Endodermal cell (in vitro differentiated cells): ENCODE data around the gene OMD. TPM values are rescaled to one million over a fixed set of nuclear protein-coding genes. Genes with fewer than 3 reads are reported as not detected.

Experiments used
- DNase-seq: peaks from one replicate; pipeline ENCODE4 v3.0.0-alpha.2; 2017
- H3K27ac ChIP-seq: 2 replicates; pipeline ENCODE4 v1.5.1; 2013; ENCODE audit warnings: mild to moderate bottlenecking, low read depth, low read length, moderate library complexity
- H3K27me3 ChIP-seq: 2 replicates; pipeline ENCODE4 v1.6.1; 2013; ENCODE audit warnings: mild to moderate bottlenecking, low read length, moderate library complexity; ENCODE audit not compliant: insufficient read depth, control insufficient read depth, poor library complexity, severe bottlenecking
- H3K36me3 ChIP-seq: 2 replicates; pipeline ENCODE4 v1.7.0; 2013; ENCODE audit warnings: mild to moderate bottlenecking, low read length, moderate library complexity; ENCODE audit not compliant: control insufficient read depth, insufficient read depth
- H3K4me1 ChIP-seq: one replicate; pipeline ENCODE4 v1.7.0; 2013; ENCODE audit warnings: low read length; ENCODE audit not compliant: control insufficient read depth, insufficient read depth
- H3K4me3 ChIP-seq: 2 replicates; pipeline ENCODE4 v1.5.1; 2013; ENCODE audit warnings: mild to moderate bottlenecking, low read length, moderate library complexity
- H3K9ac ChIP-seq: 2 replicates; pipeline ENCODE4 v1.6.1; 2013; ENCODE audit warnings: mild to moderate bottlenecking, low read length, moderate library complexity; ENCODE audit not compliant: poor library complexity, severe bottlenecking; ENCODE audit errors: extremely low read depth
- H3K9me3 ChIP-seq: 2 replicates; pipeline ENCODE4 v1.6.1; 2013; ENCODE audit warnings: mild to moderate bottlenecking, low read length, moderate library complexity; ENCODE audit not compliant: control insufficient read depth
- H3K27ac Mint-ChIP-seq: 2 replicates; pipeline ENCODE4 v1.8.0; 2020; ENCODE audit warnings: mixed read lengths
- H3K27me3 Mint-ChIP-seq: 2 replicates; pipeline ENCODE4 v1.8.0; 2021; ENCODE audit warnings: mild to moderate bottlenecking, mixed read lengths; ENCODE audit not compliant: insufficient read depth
- H3K36me3 Mint-ChIP-seq: 2 replicates; pipeline ENCODE4 v1.8.0; 2020; ENCODE audit warnings: low read depth, mixed read lengths
- H3K4me1 Mint-ChIP-seq: 2 replicates; pipeline ENCODE4 v1.8.0; 2020; ENCODE audit warnings: mixed read lengths
- H3K4me3 Mint-ChIP-seq: 2 replicates; pipeline ENCODE4 v1.8.0; 2020; ENCODE audit warnings: mild to moderate bottlenecking, moderate library complexity, mixed read lengths
- H3K9me3 Mint-ChIP-seq: 2 replicates; pipeline ENCODE4 v1.8.0; 2020; ENCODE audit warnings: mild to moderate bottlenecking, mixed read lengths
- WGBS, 2 experiments: methylation state at CpG; one replicate each; pipeline versions ENCODE4 v1.1.5 to v1.1.7; 2013; ENCODE audit warnings: missing lambda C conversion rate in 2 of 2, mixed read lengths in 1 of 2; ENCODE audit not compliant: insufficient coverage in 1 of 2, insufficient read length in 1 of 2; 5-methylcytosine and 5-hydroxymethylcytosine counted together
- total RNA-seq, 2 donors: library from RNA; stranded (reverse); fragmentation: NEBNext Ultra II Directional in 1 of 2; extraction: Animal tissue kit (Norgen Biotek cat#: 25700) in 1 of 2; gene quantifications; 2 replicates in 1 of 2; 3 replicates in 1 of 2; pipeline ENCODE4 v1.2.1, GENCODE V29; 2021
- TF ChIP-seq, protein P1 (sequence below): fragments of 200-600 bp; sonication (generic); conservative IDR thresholded peaks from 2 replicates; pipeline ENCODE4 v1.5.0; 2021; ENCODE audit warnings: antibody characterized with exemption, mild to moderate bottlenecking

Gene OMD
- total RNA-seq, 2 donors from 2014 or later: not detected

DNA sequence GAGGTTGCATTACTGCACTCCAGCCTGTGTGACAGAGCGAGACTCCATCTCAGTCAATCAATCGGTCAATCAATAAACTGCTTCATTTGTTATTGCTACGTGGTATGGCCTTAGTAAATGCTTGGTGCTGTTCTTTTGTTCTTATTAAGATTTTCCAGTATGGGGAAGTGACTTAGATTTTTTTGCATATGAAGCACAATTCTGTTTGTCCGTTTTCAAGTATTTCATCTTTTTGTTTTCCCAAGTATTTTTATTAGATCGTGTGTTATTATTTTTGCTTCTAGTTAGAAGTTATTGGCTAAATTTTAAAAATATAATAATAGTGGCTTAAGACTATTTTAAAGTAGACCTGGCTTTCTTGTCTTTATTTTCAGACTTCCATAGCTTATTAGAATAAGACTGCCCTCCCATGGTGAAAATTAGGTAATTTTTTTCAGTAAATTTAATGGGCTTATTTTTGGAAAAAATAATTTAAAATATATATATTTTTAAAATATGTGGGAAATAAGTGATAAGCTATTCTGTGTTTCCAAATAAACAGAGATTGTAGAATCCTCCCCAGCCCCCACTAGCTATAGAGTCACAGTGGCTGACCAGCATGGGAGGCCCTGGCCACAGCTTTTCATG, 14.7 kb upstream of the OMD start:
- Mint-ChIP-seq H3K36me3 (no peaks in the 10 kb centered on the region), H3K4me3 (no peak overlapping the region), H3K9me3 (no peaks in the 10 kb centered on the region), H3K27ac (no peak overlapping the region), H3K27me3 (no peaks in the 10 kb centered on the region), H3K4me1 (no peaks in the 10 kb centered on the region)
- TF ChIP-seq, protein P1, sequence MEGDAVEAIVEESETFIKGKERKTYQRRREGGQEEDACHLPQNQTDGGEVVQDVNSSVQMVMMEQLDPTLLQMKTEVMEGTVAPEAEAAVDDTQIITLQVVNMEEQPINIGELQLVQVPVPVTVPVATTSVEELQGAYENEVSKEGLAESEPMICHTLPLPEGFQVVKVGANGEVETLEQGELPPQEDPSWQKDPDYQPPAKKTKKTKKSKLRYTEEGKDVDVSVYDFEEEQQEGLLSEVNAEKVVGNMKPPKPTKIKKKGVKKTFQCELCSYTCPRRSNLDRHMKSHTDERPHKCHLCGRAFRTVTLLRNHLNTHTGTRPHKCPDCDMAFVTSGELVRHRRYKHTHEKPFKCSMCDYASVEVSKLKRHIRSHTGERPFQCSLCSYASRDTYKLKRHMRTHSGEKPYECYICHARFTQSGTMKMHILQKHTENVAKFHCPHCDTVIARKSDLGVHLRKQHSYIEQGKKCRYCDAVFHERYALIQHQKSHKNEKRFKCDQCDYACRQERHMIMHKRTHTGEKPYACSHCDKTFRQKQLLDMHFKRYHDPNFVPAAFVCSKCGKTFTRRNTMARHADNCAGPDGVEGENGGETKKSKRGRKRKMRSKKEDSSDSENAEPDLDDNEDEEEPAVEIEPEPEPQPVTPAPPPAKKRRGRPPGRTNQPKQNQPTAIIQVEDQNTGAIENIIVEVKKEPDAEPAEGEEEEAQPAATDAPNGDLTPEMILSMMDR: peak; percentile 47
- no peaks in the 10 kb centered on the region for H3K4me1 ChIP-seq
- 88 to 91% methylated on average over 4 to 5 of the region's 5 CpGs for WGBS, 2 experiments
- DNase-seq: no peak
- no peak overlapping the region for H3K4me3 ChIP-seq
- no peak overlapping the region for H3K27ac ChIP-seq
- no peak overlapping the region for H3K9ac ChIP-seq
- no peaks in the 10 kb centered on the region for H3K36me3 ChIP-seq
- no peaks in the 10 kb centered on the region for H3K9me3 ChIP-seq
- no peaks in the 10 kb centered on the region for H3K27me3 ChIP-seq

DNA sequence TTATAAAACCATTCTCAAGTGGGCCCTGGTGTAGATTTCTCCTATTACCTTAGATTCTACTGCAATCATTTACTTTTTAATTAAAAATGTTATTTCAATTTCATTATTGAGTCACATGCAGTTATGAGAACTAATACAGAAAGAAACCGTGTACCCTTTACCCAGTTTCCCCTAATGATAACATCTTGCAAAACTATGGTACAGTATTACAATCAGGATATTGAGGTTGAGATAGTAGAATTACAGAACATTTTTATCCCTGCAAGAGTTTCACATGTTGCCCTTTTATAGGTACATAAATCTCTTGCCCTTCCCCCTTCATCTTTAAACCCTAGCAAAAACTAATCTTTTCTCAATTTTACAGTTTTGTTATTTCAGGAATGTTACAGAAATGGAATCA, 11.0 kb upstream of the OMD start:
- H3K4me1 Mint-ChIP-seq: no peaks in the 10 kb centered on the region
- H3K36me3 Mint-ChIP-seq: no peaks in the 10 kb centered on the region
- H3K27ac ChIP-seq: no peak overlapping the region
- TF ChIP-seq, protein P1: no peak
- H3K9me3 ChIP-seq: no peaks in the 10 kb centered on the region
- H3K4me3 Mint-ChIP-seq: no peak overlapping the region
- H3K9me3 Mint-ChIP-seq: no peaks in the 10 kb centered on the region
- no peaks in the 10 kb centered on the region for H3K27me3 Mint-ChIP-seq
- H3K4me3 ChIP-seq: no peak overlapping the region
- no peaks in the 10 kb centered on the region for H3K4me1 ChIP-seq
- DNase-seq: no peak
- no peak overlapping the region for H3K27ac Mint-ChIP-seq
- no CpG with 5 or more reads among the region's 1 CpG for WGBS, 2 experiments
- no peak overlapping the region for H3K9ac ChIP-seq
- no peaks in the 10 kb centered on the region for H3K27me3 ChIP-seq
- H3K36me3 ChIP-seq: no peaks in the 10 kb centered on the region

DNA sequence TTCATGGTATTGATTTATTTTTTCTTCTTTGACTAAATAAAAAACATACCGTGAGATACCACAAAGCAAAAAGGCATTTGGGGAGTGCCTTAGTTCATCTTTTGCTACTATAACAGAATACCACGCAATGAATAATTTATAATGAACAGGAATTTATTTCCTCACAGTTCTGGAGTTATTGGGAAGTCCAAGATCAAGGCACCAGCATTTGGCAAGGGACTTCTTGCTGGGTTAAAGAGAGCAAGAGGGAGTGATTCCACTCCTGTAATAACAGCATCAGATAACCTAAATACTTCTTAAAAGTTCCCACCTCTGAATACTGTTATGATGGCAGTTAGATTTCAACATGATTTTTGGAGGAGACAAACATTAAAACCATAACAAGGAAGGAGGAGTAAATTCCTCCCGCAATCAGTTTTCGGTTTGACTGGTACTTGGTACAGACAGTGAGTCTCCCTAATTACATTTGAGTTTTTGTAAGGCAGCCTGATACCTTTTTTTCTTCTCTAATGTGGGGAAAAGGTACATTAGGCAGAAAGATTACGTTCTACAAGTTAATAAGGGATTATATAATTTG, 8.8 kb upstream of the OMD start:
- Mint-ChIP-seq H3K9me3 (no peaks in the 10 kb centered on the region), H3K27ac (no peak overlapping the region), H3K4me1 (no peaks in the 10 kb centered on the region), H3K36me3 (no peaks in the 10 kb centered on the region), H3K4me3 (no peak overlapping the region), H3K27me3 (no peaks in the 10 kb centered on the region)
- TF ChIP-seq, protein P1: no peak
- no peak for DNase-seq
- H3K4me1 ChIP-seq: no peaks in the 10 kb centered on the region
- H3K9me3 ChIP-seq: no peaks in the 10 kb centered on the region
- H3K27ac ChIP-seq: no peak overlapping the region
- no peak overlapping the region for H3K4me3 ChIP-seq
- H3K36me3 ChIP-seq: no peaks in the 10 kb centered on the region
- 100% methylated on average over 1 to 4 of the region's 5 CpGs for WGBS, 2 experiments
- no peaks in the 10 kb centered on the region for H3K27me3 ChIP-seq
- H3K9ac ChIP-seq: no peak overlapping the region
